NCI-H1092 (cell line): ENCODE results near the gene FAM117A.
A peak's percentile ranks its signal among the peaks of the same experiment; 100 is the strongest.

ENCODE experiments used
- DNase-seq: peaks from one replicate; lab custom pipeline; 2025; lab: John Stamatoyannopoulos, UW

Gene FAM117A

DNA sequence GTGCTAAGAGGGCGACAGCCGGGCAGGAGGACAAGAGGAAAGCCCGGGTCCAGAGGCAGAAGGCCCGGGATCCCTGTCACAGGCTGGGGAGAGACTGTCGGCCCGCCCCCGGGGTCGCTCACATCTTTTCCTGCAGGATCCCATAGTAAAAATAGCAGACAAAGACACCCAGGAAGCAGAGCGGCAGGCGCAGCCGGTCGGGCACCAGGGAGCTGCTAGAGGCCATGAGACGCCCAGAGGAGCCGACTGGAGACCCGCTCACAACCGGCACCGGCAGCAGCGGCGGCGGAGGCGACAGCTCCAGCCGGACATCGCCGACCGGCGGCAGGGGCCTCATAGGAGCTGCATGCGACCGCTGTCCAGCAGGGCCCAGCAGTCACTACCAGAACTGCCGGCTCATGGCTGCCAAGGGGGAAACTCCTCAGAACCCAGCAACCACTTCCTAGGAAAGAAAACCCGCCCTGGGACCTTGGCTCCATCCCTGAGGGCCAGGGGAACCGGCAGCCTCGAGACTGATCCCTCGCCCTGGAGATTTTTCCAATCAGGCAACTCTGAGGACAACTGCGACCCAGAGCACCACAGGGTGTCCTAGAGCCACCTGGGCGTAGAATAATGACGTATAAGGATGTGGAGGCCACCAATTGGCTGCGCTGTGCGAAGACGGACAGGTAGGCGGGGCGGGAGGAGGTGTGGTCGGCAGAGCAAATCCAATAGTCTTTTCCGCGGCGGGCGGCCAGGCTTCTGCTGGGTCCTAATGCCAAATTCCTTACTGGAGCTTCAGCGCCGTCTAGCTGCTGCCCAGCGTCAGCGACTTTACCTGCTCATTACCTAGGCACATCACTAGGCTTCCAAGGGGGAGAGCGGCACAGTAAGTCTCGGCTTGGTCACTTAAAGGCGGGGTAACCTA lies 56.1 kb downstream of the FAM117A start, which contains the start of gene SLC35B1:
Gene SLC35B1, minus strand, starts transcription at position 357 of the 907 bp plus-strand sequence. Its CDS starts 131 bp downstream, at position 226.
- DNase-seq = peak; percentile 98

- no peak for DNase-seq
Observed at GRCh38 chr17:49707246-49707607, 56.7 kb downstream of the FAM117A start.

GRCh38 chr17:49705254-49705653 lies 58.7 kb downstream of the FAM117A start:
- no peak for DNase-seq

DNA sequence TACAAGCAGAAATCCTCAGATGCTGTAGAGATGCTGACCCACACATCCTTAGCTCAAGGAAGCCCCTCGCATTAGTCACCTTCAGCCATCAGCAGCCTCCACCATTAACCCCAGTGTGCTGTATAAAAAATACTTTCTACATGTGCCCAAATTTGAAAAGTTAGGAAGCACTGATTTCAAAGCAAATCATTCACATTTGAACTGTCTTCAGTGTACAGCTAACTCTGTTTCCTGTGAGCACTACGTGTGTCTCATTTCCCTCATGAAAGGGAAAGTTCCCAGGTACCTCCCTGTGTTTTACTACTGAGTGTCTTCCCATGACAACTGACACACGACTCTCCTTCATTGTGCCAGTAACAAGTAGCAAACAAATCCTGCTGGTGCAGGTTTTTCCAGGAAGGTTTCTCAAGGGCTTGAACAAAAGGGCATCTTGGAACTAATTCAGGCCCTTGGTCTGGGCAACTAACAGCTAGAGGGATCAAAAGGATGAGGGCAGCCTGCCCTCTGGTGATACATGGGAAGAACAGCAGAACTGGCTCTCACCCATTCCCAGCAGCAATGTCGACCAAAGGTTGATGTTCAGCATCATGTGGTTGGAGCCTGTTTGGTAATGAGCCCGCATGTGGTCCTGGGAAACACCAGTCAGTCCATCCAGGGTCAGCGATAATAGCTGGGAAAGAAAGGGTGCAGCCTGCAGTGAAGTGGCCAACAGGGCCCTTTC lies 60.2 kb downstream of the FAM117A start:
- DNase-seq = no peak

DNA sequence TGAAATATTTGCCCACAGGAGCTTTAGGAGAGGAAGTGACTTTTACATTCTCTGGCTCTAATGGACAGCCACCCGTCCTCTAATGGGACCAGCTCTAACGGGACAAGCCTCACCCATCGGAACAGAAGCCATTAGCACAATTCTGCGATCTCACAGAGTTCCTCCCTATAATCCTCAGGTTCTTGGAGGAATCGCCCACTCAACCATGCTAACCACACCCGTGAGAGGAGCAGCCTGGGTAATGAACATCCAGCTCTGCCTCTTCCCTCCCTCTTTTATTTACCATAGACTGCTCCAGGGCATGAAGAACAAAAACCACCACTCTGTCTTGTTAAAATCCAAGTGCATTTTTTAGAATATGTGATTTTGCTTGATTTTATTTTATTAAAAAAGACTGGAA lies 63.0 kb downstream of the FAM117A start:
- DNase-seq = no peak

GRCh38 chr17:49699966-49700575 lies 63.9 kb downstream of the FAM117A start:
- DNase-seq = no peak

DNA sequence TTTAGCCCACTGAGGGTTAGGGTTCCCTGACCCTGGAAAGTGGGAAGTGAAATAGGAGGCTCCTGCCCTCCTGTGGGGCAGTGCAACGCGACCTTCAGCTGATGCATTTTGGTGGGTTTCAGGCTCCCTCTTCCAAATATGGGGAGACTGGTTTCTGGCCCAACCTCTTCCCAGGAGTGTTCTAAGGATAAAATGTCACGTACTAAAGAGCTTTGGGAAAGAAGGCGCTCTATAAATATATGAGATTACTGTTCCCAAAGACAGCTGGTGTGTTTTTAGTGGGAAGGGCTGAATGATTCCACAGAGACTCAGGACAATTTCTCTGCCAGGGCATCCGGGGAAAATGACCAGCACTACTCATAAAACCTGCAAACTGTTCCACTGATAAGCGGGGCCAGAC lies 65.9 kb downstream of the FAM117A start:
- DNase-seq = no peak

- DNase-seq = no peak
Observed at GRCh38 chr17:49696233-49696761, 67.6 kb downstream of the FAM117A start.

GRCh38 chr17:49695698-49696232 lies 68.2 kb downstream of the FAM117A start:
- DNase-seq = no peak

GRCh38 chr17:49694847-49695697 lies 68.9 kb downstream of the FAM117A start:
- no peak for DNase-seq

DNA sequence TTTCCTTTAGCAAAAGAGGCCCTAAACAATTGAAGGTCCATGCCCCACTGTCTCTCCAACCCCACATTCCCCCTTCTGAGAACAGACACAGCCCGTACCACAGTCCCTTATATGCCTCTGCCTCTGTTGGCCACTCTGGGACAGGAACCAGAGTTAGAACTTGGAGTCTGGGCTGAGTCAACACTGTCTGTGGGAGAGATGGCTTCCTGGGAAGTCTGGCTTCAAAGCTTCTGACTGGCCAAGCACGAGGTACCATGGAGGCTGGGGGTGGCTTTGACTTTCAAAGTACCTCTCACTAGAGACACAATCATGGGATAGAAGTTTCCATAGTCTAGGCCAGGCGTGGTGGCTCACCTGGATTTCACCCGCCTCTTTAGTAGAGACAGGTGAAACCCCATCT lies 71.2 kb downstream of the FAM117A start:
- no peak for DNase-seq

- DNase-seq = no peak
Observed at GRCh38 chr17:49691677-49692191, 72.2 kb downstream of the FAM117A start.

GRCh38 chr17:49691086-49691676 lies 72.8 kb downstream of the FAM117A start:
- no peak for DNase-seq

- no peak for DNase-seq
Observed at GRCh38 chr17:49690256-49690655, 73.7 kb downstream of the FAM117A start.

GRCh38 chr17:49688848-49689247 lies 75.1 kb downstream of the FAM117A start:
- no peak for DNase-seq

DNA sequence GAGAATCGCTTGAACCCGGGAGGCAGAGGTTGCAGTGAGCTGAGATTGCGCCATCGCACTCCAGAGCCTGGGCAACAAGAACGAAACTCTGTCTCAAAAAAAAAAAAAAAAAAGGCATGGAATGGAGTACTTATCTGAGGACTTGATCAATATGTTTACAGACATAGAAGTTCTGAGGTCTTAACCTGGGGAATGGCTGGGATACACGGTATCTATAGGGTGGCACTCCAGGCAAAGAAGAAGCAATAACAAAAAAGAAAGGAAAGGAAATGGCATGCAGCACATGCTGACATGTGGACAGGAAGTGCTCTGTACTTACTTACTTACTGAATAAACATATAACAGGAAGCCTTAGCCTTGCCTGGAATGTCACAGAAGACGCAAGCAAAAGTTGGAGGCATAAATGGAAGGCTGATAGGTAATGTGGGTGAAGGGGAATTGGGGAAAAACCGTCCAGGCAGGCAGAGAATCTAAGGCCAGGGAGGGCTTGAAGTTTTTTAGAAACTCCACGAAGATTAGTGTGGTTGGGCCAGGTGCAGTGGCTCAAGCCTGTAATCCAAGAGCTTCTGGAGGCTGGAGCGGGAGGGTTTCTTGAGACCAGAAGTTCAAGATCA lies 75.9 kb downstream of the FAM117A start:
- no peak for DNase-seq

GRCh38 chr17:49681106-49681979 lies 82.6 kb downstream of the FAM117A start:
- no peak for DNase-seq

- DNase-seq = no peak
Observed at GRCh38 chr17:49680314-49680713, 83.6 kb downstream of the FAM117A start.
